Stomach smooth muscle (tissue), 2 donors: ENCODE results near the gene PLK3.
A peak's percentile ranks its signal among the peaks of the same experiment; 100 is the strongest.

ENCODE experiments used
- H3K27ac ChIP-seq: one replicate; pipeline ENCODE4 v1.7.0; 2013; ENCODE audit warnings: mild to moderate bottlenecking, low read length, inconsistent platforms
- H3K27me3 ChIP-seq, 2 donors: one replicate each; pipeline ENCODE4 v1.7.0; 2013; ENCODE audit warnings: low read length in 2 of 2; ENCODE audit not compliant: insufficient read depth in 2 of 2, control insufficient read depth in 1 of 2
- H3K36me3 ChIP-seq, 2 donors: one replicate each; pipeline ENCODE4 v1.7.0; 2013; ENCODE audit warnings: low read length in 2 of 2; ENCODE audit not compliant: control insufficient read depth in 2 of 2, insufficient read depth in 2 of 2
- H3K4me1 ChIP-seq: one replicate; pipeline ENCODE4 v1.7.0; 2013; ENCODE audit warnings: low read length; ENCODE audit not compliant: control insufficient read depth, insufficient read depth
- H3K4me3 ChIP-seq, 2 donors: one replicate each; pipeline ENCODE4 v1.7.0; 2013; ENCODE audit warnings: low read length in 2 of 2
- H3K9ac ChIP-seq, 2 donors: one replicate each; pipeline ENCODE4 v1.7.0; 2013; ENCODE audit warnings: low read length in 2 of 2, mild to moderate bottlenecking in 1 of 2
- H3K9me3 ChIP-seq, 2 donors: one replicate each; pipeline ENCODE4 v1.7.0; 2013; ENCODE audit warnings: low read length in 2 of 2; ENCODE audit not compliant: control insufficient read depth in 2 of 2
- donor health status: healthy.
- donor health status: Pancreatic carcinoma.

Gene PLK3

DNA sequence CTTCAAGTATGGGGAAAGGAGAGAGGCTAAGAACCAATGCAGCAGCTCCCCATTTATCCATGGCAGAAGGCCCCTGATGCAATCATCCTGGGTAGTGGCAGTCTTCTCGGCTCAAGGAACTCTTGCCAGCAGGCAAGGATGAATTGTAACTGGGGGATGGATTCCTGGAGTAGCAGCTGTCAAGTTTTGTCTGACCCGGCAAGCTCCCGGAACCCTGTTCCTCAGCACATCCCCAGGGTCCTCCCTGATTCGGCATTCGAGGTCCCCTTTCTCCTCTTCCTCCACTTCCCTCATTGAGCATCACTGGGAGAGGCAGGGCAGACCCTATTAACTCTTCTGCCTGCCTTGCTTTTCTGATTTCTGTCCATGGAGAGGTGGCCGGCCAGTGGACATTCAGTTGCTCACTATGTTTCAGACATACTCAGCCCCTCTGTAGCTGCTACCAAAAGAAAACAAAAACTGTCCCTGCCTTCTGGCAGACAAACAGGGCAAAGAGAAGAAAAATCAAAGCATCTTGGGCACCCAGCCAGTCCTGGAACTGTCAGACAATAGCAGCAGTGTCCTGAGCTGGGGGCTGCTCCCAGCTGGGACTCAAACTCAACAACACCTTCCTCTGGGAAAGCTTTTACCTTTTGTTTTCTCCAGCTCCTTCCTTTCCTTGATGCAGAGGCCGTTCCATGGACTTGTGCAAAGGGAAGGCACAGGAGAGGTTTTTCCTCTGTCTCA, 48.4 kb downstream of the PLK3 start:
- Histone ChIP-seq H3K36me3 (peaks cover 0 to 7% of the 10 kb centered on the region in 2 donors), H3K4me3 (no peak overlapping the region), H3K27me3 (no peaks in the 10 kb centered on the region), H3K9ac (no peak overlapping the region), H3K4me1 (peaks cover 2% of the 10 kb centered on the region), H3K9me3 (no peaks in the 10 kb centered on the region), H3K27ac (peak overlapping the region; percentile 18)

DNA sequence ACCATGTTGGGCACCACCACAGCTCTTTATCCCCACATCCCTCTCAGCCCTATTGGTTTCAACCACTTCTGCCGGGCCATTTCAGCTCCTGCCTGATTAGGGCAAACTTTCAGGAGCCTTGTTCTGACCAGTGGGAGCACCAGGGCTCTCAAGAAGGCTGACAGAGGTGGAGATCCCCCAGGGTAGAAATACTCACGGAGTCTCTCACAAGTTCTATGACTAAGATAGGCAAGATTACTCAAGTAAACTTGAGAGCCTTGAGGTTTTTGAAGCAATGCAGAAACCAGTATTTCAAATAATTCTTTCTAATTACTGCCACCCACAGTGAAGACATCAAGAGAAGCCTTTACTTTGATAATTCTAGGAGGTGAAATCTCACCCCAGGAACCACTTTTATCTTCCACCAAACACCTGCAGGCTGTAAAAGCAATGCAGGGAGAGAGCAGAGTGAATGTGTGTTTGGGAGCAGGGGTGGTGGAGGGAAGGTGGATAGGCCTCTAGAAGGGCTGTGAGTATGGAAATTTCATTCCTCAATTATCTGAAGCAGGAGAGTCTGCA, 49.5 kb downstream of the PLK3 start:
- no peak overlapping the region for H3K4me3 ChIP-seq
- no peaks in the 10 kb centered on the region for H3K9me3 ChIP-seq
- peaks cover 0 to 8% of the 10 kb centered on the region in 2 donors for H3K36me3 ChIP-seq
- H3K27ac ChIP-seq = no peak overlapping the region
- H3K4me1 ChIP-seq = peaks cover 2% of the 10 kb centered on the region
- no peaks in the 10 kb centered on the region for H3K27me3 ChIP-seq
- no peak overlapping the region for H3K9ac ChIP-seq

DNA sequence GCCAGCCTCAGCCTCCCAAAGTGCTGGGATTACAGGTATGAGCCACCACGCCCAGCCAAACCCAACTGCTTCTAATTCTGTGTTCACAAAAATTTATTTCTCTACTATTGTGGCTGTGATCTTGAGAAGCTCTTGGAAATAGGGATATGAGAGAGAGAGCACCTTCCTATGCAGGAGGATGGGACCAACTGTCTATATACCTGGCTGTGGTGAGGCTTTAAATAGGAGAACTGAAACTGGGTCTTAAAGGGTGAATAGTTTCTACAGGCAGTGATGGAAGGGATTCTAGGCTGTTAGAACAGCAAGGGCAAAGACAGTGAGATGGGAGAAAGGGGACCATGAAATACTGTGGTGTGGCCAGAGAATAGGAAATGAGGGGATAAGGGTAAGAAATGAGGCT, 51.1 kb downstream of the PLK3 start:
- Histone ChIP-seq H3K36me3 (peaks cover 0 to 8% of the 10 kb centered on the region in 2 donors), H3K4me3 (no peak overlapping the region), H3K27ac (no peak overlapping the region), H3K27me3 (no peaks in the 10 kb centered on the region), H3K9ac (no peak overlapping the region), H3K4me1 (peaks cover 2% of the 10 kb centered on the region), H3K9me3 (no peaks in the 10 kb centered on the region)

DNA sequence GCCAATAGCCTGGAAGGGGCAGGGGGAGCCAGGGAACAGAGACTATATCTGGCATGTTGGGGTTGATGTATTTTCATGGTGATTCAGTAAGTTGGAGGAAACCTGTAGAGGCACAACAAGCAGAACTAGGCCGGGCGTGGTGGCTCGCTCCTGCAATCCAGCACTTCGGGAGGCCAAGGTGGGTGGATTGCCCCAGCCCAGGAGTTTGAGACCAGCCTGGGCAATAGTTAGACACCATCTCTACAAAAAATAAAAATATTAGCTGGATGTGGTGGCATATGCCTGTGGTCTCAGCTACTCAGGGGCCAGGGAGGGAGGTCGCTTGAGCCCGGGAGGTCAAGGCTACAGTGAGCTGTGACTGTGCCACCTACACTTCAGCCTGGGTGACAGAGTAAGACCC, 53.0 kb downstream of the PLK3 start:
- H3K27me3 ChIP-seq = no peaks in the 10 kb centered on the region
- no peak overlapping the region for H3K27ac ChIP-seq
- peaks cover 2% of the 10 kb centered on the region for H3K4me1 ChIP-seq
- H3K9me3 ChIP-seq = no peaks in the 10 kb centered on the region
- H3K36me3 ChIP-seq = peaks cover 0 to 8% of the 10 kb centered on the region in 2 donors
- no peak overlapping the region for H3K4me3 ChIP-seq
- no peak overlapping the region for H3K9ac ChIP-seq

DNA sequence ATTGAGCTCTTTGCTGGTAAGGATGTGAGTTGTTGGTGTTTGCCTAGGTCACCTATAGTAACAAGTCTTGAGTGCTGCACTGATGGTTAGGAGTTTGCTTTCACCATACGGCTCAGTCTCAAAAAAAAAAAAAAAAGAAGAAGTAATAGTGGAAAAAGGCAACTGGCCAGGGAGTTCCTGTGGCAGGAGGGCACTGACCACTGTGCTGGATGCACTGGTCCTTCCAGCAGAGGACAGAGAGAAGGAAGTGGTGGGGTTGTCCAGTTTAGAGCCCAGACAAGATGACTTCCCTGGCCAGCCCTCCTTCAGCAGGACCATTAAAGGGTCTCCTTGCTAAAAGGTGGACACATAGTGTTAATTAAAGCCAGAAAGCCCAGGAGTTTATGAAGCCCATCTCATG, 54.8 kb downstream of the PLK3 start:
- Histone ChIP-seq H3K4me3 (no peak overlapping the region), H3K9me3 (no peaks in the 10 kb centered on the region), H3K27ac (no peak overlapping the region), H3K27me3 (no peaks in the 10 kb centered on the region), H3K36me3 (peaks cover 0 to 6% of the 10 kb centered on the region in 2 donors), H3K9ac (no peak overlapping the region), H3K4me1 (no peaks in the 10 kb centered on the region)
